WTC11 (cell line): ENCODE results near the gene GLYATL3.

Experiments
- CTCF ChIP-seq: fragments of 200-600 bp; IDR thresholded peaks from 2 replicates; pipeline ENCODE4 v1.8.0; 2022; ENCODE audit warnings: antibody characterized with exemption
- ELF4 ChIP-seq: sonication (generic); formaldehyde crosslinking; IDR thresholded peaks from 2 replicates; pipeline ENCODE4 v1.8.1; 2022; ENCODE audit warnings: low read depth, mild to moderate bottlenecking, moderate library complexity, missing genetic modification reagents
- FOXJ3 ChIP-seq: sonication (generic); formaldehyde crosslinking; IDR thresholded peaks from 2 replicates; pipeline ENCODE4 v1.9.0; 2021; ENCODE audit warnings: missing genetic modification reagents, mild to moderate bottlenecking, borderline replicate concordance
- TP53 ChIP-seq: sonication (generic); formaldehyde crosslinking; IDR thresholded peaks from 2 replicates; pipeline ENCODE4 v1.8.1; 2023; ENCODE audit warnings: mild to moderate bottlenecking, missing genetic modification reagents
- ZNF121 ChIP-seq: sonication (generic); formaldehyde crosslinking; IDR thresholded peaks from 2 replicates; pipeline ENCODE4 v1.8.0; 2023; ENCODE audit warnings: missing genetic modification reagents

GRCh38 chr6:49543087-49543858 lies 43.5 kb downstream of the GLYATL3 start:
- TF ChIP-seq CTCF, result no peak
- no peak for TF ChIP-seq ZNF121 (CRISPR knock-in tag)
- TF ChIP-seq FOXJ3, result no peak
- no peak for TF ChIP-seq ELF4 (CRISPR knock-in tag)
- no peak for TF ChIP-seq TP53 (CRISPR knock-in tag)
